Anterior cingulate cortex (tissue), 58 donors: ENCODE results near the gene TERB2.
A peak's percentile ranks its signal among the peaks of the same experiment; 100 is the strongest.
"Not testable (repeated sequence)": the region's sequence is repeated elsewhere in the genome, so short reads cannot be mapped to it uniquely, and the experiment has no call there.

Experiments used
- DNase-seq, 58 donors: peaks; one replicate each; lab custom pipeline; 2025; lab: John Stamatoyannopoulos, UW

The TERB2 gene

DNA sequence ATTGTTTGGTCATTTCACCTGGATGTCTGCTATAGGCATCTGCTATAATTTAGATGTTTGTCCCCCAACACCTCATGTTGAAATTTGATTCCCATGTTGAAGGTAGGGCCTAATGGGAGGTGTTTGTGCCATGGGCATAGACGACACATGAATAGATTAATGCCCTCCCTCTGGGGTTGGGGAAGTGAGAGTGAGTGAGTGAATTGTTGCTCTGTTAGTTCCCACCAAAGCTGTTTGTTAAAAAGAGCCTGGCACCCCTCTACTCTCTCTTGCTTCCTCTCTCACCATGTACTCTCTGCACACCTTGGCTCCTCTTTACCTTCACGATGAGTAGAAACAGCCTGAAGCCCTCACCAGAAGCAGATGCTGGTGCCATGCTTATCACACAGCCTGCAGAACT lies 42.6 kb downstream of the TERB2 start:
- no peak for DNase-seq

DNA sequence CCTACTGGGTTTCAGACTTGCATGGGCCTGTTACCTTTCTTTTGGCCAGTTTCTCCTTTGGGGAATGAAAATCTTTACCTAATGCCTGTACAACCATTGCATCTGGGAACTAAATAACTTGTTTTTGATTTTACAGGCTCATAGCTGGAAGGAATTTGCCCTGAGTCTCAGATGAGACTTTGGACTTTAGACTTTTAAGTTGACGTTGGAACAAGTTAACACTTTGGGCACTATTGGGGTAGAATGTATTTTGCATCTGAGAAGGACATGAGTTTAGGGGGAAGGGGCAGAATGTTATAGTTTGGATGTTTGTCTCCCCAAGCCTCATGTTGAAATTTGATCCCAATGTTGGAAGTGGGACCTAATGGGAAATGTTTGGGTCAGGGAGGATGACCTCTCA lies 44.7 kb downstream of the TERB2 start:
- not testable (repeated sequence) for DNase-seq

DNA sequence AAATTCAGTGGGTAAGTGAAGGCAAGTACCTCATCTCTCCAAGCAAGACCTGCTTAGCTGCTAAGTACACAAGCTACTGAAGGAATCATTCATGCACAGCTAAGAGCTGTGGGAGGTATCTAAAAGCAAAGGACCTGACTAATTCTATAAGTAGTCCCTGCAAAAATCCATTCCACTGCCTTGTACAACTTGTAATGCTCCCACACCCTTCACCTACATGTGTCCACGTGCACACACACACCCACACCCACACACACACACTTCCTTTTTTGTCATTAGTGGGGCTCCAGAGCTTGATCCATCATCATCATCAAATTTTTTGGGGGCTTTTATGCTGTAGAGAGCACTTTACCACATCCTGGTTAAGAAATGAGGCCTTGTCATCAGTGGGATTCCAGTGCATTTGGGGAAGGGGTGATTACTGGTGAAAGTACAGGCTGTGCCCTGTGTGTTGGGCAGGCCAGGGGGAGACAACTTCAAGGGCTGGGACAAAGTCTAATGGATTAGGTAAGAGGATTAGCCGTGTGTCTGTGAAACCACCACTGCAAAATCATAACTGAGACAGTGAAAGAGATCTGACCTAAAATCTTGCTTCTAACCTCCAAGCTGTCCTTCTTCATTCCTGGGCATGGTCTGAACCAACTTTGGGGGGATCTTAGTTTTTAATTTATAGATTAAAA lies 47.4 kb downstream of the TERB2 start:
- DNase-seq, result peak in 1 of 58 donors; percentile 5

DNA sequence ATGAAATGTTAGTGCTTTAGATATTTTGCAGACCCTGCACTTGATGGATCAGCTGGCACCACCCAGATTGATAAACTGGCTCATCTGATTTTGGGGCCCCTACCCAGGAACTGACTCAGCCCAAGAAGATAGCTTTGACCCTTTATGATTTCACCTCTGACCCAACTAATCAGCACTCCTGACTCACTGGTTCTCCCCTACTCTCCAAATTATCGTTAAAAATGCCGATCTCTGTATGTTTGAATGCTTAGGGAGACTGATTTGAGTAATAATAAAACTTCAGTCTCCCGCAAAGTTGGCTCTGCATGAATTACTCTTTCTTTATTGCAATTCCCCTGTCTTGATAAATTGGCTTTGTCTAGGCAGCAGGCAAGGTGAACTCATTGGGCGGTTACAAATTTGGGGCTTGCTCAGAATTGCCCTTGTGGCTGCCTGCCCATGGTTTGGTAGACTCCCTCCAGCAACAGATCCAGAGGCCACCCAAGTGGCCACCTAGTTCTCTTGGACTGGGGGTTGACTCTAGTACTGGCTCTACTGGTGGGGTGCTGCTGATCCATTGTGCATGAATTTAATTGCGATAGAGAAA lies 48.2 kb downstream of the TERB2 start:
- not testable (repeated sequence) for DNase-seq

DNA sequence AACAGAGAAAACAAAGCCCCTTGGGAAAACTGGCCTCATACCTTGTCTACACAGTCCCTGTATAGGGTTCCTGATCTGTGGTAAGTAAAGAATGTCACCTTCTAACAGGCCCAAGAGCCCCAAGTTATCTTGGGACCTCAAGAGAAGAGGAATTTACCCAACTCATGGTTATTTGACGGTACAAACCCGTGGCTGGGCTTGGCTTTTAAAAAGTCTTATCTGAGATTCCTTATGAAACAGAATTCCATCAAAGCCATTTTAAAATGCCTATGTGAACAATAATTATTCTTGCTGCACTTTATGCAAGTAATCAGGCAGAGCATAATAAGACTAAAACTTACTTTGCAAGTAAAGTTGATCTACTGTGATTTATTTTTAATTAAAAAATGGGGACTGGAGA lies 52.6 kb downstream of the TERB2 start:
- no peak for DNase-seq

DNA sequence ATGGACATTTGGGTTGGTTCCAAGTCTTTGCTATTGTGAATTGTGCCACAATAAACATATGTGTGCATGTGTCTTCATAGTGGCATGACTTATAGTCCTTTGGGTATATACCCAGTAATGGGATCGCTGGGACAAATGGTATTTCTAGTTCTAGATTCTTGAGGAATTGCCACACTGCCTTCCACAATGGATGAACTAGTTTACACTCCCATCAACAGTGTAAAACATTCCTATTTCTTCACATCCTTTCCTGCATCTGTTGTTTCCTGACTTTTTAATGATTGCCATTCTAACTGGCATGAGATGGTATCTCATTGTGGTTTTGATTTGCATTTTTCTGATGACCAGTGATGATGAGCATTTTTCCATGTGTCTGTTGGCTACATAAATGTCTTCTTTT lies 58.6 kb downstream of the TERB2 start:
- DNase-seq, result not testable (repeated sequence)

DNA sequence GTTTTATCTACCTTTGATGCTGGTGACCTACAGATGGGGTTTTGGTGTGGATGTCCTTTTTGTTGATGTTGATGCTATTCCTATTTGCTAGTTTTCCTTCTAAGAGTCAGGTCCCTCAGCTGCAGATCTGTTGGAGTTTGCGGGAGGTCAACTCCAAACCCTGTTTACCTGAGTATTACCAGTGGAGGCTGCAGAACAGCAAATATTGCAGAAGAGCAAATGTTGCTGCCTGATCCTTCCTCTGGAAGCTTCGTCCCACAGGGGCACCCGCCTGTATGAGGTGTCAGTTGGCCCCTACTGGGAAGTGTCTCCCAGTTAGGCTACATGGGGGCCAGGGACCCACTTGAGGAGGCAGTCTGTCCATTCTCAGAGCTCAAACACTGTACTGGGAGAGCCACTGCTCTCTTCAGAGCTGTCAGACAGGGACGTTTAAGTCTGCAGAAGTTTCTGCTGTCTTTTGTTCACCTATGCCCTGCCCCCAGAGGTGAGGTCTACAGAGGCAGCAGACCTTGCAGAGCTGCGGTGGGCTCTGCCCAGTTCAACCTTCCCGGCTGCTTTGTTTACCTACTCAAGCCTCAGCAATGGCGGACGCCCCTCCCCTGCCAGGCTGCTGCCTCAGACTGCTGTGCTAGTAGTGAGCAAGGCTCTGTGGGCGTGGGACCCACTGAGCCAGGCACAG lies 63.9 kb downstream of the TERB2 start:
- not testable (repeated sequence) for DNase-seq

DNA sequence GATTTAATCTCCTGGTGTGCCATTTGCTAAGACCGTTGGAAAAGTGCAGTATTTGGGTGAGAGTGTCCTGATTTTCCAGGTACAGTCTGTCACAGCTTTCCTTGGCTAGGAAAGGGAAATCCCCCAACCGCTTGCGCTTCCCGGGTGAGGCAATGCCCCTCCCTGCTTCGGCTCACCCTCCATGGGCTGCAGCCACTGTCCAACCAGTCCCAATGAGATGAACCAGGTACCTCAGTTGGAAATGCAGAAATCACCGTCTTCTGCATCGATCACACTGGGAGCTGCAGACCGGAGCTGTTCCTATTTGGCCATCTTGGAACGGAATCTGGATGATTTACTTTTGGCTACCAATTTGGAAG lies 64.4 kb downstream of the TERB2 start:
- not testable (repeated sequence) for DNase-seq

DNA sequence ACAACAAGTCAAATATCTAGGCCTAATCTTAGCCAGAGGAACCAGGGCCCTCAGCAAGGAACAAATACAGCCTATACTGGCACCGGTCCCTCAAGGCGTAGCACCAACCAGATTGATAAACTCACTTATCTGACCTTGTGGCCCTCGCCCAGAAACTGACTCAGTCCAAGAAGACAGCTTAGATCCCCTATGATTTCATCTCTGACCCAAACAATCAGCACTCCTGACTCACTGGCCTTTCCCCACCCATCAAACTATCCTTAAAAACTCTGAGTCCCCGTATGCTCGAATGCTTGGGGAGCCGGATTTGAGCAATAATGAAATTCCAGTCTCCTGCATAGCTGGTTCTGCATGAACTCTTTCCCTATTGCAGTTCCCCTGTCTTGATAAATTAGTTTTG lies 64.9 kb downstream of the TERB2 start:
- DNase-seq, result no peak

DNA sequence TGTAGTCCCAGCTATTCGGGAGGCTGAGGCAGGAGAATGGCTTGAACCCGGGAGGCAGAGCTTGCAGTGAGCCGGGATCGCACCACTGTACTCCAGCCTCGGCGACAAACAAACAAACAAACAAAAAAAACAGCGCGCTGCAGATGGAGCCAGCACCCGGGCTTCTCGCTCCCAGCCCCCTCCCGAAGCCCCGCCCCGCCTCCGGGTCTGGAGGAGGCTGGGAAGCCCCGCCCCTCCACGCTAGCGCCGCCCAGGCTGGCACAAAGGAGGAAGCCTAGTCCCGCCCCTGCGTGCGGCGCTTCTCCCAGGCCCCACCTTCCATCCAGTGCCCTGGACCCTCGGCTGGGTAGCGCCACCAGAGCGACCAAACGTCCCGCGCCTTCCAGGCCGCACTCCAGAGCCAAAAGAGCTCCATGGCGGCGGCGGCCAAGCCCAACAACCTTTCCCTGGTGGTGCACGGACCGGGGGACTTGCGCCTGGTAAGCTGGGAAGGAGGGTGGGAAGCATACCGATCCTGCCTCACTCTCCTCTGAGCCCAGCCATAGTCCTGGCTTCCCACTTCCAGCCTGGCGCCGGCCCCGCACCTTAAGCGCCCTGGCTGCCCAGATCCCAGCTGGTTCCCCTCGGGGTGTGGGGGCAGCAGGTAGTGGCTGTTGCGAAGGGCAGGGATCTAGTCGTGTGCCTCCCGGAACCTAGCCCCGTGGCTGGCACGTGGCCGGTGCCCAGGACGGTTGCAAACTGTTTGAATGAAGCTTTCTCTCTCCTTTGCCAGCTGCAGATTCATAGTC lies 66.6 kb downstream of the TERB2 start, which contains the start of gene SORD:
Gene SORD, plus strand, starts transcription at position 325 of the 788 bp plus-strand sequence. Its CDS starts 89 bp downstream, at position 414.
- DNase-seq, result peak; percentile 39 to 96 (median 88)

DNA sequence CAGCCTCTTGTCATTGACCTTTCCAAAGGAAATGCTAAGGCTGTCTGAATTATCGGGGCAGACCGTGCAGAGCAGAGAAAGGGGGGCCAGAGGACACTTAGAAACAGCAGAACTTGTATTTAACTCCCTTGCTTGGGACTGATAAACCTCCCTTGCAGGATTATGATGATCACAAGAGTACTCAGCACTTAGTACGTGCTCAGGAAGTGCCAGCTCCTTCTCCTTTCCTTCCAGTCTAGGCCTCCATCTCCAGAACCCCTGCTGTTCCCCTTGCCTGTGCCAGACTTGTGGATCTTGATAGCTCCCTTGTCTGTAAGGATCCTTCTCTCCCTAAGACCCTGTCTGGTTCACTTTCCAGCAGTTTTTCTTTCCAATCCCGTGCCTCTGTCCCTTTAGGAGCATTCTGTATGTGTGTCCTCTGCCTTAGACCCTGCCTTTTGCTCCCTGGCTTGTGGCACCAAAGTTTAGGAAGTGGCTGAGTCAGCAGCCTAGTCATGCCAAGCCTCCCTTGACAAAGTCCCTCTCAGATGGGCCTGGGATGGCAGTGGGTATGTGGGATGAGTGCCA lies 67.3 kb downstream of the TERB2 start:
- peak in 11 of 58 donors; percentile 16 to 56 (median 27) for DNase-seq

DNA sequence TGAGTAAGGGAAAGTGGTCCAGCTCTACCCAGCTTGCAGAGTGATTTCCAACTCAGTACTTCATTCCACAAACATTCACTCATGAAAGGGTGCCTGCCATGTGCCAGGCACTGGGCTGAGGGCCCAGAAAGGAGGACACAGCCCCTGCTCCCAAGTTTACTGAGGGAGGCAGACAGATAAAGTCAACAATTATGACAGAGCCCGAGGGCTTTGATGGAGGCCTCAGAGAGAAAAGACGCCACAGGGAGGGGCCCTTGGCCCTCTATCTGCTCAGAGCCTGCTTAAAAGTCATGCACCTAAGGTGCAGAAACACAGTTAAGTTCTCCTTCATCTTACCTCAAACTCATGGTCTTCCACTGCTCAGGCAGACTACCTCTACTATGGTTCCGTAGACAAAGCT lies 68.2 kb downstream of the TERB2 start:
- DNase-seq, result peak in 5 of 58 donors; percentile 5 to 14 (median 10)

DNA sequence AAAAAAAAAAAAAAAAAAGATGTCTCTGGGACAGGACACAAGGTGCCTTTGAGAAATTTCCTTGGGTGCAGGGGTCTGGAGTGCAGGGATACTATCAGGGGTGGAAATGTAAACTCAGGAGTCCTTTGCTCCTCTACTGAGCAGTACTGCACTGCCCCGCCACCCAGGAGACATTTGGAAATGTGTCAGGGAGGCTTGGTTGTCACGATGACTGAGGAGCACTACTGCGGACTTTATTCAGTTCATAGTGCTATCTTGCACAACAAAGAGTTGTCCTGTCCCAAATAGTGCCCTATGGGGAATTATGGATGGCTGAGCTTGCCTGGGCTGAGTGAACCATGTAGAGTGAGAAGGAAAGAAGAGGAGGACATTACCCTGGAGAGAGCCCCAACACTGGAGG lies 69.1 kb downstream of the TERB2 start:
- not testable (repeated sequence) for DNase-seq

DNA sequence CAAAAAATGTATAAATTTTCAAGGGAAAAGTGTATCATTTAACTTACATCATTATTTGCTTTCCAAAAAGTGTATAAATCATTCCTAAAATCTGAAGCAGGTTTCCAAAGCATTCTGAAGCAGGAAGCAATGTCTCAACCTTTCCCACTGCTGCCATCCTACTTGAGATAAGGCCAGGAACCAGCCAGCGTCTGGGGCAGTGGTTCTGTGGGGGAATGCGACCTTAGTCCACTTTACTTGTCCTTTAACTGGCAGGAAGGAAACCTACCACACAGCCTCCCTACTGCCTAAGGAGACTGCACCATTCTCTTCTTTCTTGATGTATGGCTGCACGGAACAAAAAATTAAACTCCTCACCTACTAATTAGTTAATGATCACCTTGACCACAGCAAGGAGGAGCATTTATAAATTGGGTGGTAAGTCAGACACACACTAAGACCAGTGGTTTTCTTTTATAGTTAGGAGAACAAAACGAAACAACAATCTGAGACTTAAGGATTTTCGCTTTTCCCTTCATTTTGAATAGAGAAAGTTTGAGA lies 70.2 kb downstream of the TERB2 start:
- DNase-seq, result no peak

DNA sequence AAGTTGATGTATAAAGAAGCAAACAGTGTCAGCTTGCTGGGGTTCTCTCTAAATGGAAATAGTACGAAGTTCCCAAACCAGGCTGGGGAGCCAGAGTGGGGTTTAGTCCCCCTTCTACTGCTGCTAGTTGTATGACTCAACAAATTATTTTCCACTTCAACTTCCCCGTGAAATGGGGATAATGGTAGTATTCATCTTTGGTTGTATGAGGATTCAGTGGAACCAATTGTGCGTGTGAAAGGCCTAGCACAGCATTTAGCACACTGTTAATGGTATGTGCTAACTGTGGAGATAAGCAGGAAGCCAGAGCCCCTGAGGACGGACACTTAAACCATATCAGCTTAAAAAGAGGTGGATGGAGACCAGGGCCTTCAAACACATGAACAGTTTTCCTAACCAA lies 70.7 kb downstream of the TERB2 start:
- DNase-seq, result no peak
